ENCODE data around the gene NPAS3. TPM values are rescaled to one million over a fixed set of nuclear protein-coding genes. Genes with fewer than 3 reads are reported as not detected.

NPAS3 gene
- total RNA-seq, 1 donor, result 0.86 TPM

DNA sequence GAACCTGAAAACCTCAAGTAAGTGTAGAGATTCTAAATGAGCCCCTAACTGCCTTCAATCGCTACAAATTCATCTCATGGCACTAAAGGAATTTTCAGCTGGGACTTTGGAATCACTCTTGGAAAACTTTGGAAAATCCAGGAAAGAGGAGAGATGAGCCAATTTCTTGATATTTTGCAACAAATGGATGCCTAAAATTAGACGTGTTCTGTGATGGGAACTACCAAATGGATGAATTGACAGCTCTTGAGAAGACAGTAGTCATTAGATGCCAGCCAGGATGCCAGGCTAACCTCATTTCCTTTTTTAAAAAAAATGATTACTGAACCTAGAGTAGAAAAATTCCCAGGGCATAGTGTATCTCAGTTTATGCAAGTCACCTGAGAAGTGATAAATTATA lies 78.3 kb downstream of the NPAS3 start:
- no peak for DNase-seq (ENCODE audit: low read depth)
- TF ChIP-seq, protein P1, sequence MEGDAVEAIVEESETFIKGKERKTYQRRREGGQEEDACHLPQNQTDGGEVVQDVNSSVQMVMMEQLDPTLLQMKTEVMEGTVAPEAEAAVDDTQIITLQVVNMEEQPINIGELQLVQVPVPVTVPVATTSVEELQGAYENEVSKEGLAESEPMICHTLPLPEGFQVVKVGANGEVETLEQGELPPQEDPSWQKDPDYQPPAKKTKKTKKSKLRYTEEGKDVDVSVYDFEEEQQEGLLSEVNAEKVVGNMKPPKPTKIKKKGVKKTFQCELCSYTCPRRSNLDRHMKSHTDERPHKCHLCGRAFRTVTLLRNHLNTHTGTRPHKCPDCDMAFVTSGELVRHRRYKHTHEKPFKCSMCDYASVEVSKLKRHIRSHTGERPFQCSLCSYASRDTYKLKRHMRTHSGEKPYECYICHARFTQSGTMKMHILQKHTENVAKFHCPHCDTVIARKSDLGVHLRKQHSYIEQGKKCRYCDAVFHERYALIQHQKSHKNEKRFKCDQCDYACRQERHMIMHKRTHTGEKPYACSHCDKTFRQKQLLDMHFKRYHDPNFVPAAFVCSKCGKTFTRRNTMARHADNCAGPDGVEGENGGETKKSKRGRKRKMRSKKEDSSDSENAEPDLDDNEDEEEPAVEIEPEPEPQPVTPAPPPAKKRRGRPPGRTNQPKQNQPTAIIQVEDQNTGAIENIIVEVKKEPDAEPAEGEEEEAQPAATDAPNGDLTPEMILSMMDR (IDR thresholded peaks at IDR 0.05; ENCODE audit: insufficient read depth, low read depth, low read length), result no peak
- no peak overlapping the region for H3K4me3 ChIP-seq (ENCODE audit: low read depth, low read length)

DNA sequence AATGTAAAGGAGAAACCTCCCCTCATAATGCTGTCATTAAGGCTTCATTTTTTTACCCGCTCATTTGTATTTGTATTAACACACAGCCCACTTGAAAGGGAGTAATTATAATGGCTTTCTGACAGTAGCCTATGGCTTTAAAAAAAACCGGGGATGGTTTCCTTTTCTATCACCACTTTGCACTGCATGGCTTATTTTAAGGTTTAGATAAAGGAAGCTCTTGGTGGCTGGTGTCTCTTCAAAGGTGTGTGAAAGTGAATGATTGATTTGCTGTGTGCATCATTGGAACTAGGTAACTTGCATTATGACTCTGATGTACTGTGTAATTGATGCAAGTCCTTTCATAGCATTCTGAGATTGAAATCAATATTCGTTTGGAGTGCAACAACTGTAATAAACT lies 80.7 kb downstream of the NPAS3 start:
- no peak for DNase-seq (ENCODE audit: low read depth)
- TF ChIP-seq, protein P1 (IDR thresholded peaks at IDR 0.05; ENCODE audit: insufficient read depth, low read depth, low read length), result no peak
- H3K4me3 ChIP-seq (ENCODE audit: low read depth, low read length), result no peak overlapping the region

DNA sequence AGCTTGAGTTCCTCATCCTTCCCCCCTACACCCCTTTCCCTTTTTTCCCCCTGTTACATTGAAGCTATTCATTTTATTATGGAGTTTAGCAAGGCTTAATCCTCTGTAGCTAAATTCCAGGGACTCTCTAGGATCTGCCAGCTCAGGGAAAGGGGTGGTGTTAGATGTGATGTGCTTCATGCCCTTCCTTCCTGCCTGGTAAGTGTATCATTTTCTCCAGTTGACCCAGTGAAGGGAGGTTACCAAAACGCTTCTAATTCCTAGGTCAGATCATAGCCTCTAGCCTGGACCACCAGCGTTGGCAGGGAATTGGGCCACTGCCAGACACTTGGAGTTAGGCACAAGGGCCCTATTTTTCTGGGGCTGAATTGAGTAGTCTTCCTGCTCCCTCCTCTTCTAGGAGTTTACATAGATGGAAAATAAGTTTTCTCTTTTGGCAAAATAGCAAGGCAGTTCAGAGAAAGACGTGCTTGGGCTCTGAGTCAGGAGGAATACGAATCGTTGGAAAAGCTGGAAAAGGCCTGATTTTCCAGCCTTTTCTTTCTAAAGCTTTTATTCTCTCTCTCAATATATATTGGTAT lies 88.3 kb downstream of the NPAS3 start:
- TF ChIP-seq, protein P1 (IDR thresholded peaks at IDR 0.05; ENCODE audit: insufficient read depth, low read depth, low read length), result no peak
- DNase-seq (ENCODE audit: low read depth), result peak; percentile 2
- no peak overlapping the region for H3K4me3 ChIP-seq (ENCODE audit: low read depth, low read length)

DNA sequence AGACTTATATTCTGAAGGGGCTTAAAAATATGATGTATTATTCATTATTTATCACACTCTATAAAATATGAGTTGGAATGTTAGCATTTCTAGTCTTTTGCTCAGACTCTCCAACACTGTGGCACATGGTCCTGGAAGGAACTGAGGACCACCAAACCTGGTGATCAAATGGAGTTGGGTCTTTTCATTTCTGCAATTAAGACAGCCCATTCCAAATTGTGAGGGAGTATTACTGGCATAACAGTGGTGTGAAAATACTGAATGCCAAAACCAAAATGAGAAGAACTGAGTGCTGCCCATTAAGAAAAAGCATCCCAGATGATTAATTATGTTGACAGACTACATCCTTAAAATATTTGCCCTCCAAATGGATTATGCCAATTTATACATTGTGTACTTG lies 90.8 kb downstream of the NPAS3 start:
- H3K4me3 ChIP-seq (ENCODE audit: low read depth, low read length), result no peak overlapping the region
- TF ChIP-seq, protein P1 (IDR thresholded peaks at IDR 0.05; ENCODE audit: insufficient read depth, low read depth, low read length), result no peak
- no peak for DNase-seq (ENCODE audit: low read depth)

DNA sequence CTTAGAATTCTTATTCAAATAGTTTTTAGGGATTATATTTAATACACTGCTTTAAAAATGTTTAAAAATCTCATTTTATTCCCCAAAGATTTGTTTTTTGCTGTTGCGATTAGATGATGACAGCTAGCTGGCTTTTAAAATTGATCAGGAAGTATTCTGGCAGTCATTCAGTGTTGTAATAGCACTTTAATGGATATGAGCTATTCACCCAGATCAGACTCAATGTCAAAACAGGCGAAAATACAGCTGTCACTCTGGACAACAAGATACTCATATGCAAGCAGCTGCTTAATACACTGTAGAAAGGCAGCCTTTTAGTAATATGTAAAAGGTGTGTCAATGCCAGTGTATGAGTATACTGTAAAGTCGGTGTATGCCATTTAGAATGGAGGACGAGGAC lies 91.7 kb downstream of the NPAS3 start:
- no peak for DNase-seq (ENCODE audit: low read depth)
- TF ChIP-seq, protein P1 (IDR thresholded peaks at IDR 0.05; ENCODE audit: insufficient read depth, low read depth, low read length), result no peak
- no peak overlapping the region for H3K4me3 ChIP-seq (ENCODE audit: low read depth, low read length)

DNA sequence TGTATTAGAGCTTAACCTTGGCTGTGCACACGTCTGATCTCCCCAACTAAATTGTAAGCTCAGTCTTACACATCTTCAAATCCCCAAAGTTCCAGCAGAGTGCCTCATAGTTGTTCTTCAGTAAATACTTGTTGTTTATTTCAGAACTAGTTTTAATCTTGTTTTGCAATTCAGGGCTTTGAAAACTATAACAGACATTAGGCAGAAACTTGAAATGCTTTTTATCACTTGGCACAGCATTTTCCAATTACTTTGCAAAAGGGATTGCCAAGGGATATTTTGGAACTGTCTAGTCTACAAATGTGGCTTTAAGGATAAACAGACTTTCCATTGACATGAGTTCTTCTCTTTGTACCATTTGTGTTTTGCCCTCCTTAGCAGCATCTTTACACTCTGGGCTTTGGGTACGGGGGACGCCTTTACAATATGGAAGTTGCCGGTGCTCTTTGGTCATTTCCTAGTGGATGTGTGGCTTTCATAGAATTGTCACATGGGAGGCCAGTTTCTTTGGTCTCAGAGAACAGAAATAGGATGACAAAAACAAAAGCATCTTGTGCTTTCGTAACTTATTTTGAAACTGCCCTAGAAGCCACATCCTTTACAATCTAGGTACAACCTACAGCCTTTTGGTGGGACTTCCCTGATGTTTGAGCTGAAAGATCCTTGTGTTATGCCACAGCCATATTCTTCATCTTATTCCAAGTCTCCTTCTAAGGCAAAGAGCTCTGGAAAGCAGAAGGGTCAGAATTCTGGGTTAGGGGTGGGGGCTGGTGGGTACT lies 96.9 kb downstream of the NPAS3 start:
- DNase-seq (ENCODE audit: low read depth), result peak; percentile 7
- TF ChIP-seq, protein P1 (IDR thresholded peaks at IDR 0.05; ENCODE audit: insufficient read depth, low read depth, low read length), result no peak
- no peak overlapping the region for H3K4me3 ChIP-seq (ENCODE audit: low read depth, low read length)

Measured in fibroblast of villous mesenchyme (primary cell).